NCI-H524 (cell line): ENCODE results near the gene PLEKHG2.

Source experiments
- DNase-seq, 2 experiments: peaks; one replicate each; lab custom pipeline; 2025; lab: John Stamatoyannopoulos, UW

The PLEKHG2 gene

DNA sequence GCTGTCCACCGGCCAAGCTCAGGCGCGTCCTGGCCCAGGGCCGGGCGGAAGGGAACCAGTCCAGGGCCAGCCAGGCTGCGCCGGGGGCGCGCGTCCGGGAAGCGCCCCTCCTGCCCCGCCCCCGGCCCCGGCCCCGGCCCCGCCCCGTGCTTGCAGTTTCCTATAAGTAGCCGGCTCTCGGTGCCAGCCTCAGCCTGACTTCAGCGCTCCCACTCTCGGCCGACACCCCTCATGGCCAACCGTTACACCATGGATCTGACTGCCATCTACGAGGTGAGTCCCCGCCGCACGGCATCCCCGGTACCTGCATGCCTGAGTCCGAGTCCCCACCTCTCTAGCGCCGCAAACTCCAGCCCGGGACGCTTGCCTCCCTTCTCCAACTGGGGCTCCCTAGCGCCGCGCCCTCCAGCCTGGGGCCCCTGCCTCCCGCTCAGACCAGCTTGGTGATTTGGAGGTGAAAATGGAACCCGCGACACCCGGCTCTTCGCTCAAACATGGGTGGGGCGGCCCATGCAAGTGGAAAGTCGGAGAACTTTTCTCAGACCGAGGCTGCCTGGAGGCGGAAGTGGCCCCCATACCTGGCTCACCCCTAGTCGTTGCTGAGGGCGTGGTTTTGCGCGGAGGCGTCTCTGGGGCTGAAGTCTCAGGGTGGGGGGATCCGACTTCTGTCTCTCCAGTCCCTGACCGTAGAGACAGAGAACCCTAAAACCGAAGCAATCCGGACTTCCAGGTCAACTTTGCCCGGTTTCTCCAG is 5.6 kb upstream of the PLEKHG2 start, which contains the start of gene ZFP36:
Gene ZFP36 (plus strand): TSS at position 192 of the 754 bp plus-strand sequence. CDS start 58 bp downstream, at position 250.
- peak in 1 of 2 experiments; percentile 59 for DNase-seq

- no peak for DNase-seq
Observed at GRCh38 chr19:39407410-39407659, 5.1 kb upstream of the PLEKHG2 start.

- DNase-seq, result no peak
Observed at GRCh38 chr19:39407660-39408391, 4.6 kb upstream of the PLEKHG2 start.

DNA sequence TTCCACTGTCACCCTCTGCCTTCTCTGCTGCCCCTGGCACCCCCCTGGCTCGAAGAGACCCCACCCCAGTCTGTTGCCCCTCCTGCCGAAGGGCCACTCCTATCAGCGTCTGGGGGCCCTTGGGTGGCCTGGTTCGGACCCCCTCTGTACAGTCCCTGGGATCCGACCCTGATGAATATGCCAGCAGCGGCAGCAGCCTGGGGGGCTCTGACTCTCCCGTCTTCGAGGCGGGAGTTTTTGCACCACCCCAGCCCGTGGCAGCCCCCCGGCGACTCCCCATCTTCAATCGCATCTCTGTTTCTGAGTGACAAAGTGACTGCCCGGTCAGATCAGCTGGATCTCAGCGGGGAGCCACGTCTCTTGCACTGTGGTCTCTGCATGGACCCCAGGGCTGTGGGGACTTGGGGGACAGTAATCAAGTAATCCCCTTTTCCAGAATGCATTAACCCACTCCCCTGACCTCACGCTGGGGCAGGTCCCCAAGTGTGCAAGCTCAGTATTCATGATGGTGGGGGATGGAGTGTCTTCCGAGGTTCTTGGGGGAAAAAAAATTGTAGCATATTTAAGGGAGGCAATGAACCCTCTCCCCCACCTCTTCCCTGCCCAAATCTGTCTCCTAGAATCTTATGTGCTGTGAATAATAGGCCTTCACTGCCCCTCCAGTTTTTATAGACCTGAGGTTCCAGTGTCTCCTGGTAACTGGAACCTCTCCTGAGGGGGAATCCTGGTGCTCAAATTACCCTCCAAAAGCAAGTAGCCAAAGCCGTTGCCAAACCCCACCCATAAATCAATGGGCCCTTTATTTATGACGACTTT is 3.9 kb upstream of the PLEKHG2 start:
- peak in 1 of 2 experiments; percentile 19 for DNase-seq

DNA sequence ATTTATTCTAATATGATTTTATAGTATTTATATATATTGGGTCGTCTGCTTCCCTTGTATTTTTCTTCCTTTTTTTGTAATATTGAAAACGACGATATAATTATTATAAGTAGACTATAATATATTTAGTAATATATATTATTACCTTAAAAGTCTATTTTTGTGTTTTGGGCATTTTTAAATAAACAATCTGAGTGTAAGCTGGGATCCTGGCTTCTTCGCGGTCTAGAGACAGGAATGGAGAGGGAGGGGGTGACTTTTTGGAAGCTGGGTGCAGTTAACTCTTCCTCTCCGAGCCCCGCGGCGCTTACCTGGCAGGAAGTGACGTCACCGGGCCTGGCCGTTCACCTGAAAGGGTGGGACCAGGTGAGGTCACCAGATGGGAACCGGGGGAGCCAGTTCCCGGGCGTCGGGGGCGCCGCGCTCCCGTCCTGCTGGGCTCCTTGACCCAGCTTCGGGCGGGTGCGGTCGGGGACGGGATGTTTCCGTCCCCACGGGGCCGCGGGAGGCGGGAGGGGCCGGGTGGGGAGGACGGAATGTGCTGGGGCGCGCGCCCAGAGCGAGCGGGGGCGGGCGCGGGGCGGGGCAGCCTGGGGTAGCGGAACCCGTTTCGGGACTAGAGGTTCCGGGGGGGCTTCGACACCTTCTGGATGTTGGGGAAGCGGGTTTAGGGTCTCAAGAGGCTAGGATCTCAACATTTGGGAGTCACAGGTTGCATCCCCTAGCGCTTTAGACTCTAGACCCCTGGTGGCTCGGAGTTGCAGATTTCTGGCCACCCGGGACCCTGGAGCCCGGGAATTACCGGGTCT is 3.1 kb upstream of the PLEKHG2 start:
- peak in 1 of 2 experiments; percentile 47 for DNase-seq

DNA sequence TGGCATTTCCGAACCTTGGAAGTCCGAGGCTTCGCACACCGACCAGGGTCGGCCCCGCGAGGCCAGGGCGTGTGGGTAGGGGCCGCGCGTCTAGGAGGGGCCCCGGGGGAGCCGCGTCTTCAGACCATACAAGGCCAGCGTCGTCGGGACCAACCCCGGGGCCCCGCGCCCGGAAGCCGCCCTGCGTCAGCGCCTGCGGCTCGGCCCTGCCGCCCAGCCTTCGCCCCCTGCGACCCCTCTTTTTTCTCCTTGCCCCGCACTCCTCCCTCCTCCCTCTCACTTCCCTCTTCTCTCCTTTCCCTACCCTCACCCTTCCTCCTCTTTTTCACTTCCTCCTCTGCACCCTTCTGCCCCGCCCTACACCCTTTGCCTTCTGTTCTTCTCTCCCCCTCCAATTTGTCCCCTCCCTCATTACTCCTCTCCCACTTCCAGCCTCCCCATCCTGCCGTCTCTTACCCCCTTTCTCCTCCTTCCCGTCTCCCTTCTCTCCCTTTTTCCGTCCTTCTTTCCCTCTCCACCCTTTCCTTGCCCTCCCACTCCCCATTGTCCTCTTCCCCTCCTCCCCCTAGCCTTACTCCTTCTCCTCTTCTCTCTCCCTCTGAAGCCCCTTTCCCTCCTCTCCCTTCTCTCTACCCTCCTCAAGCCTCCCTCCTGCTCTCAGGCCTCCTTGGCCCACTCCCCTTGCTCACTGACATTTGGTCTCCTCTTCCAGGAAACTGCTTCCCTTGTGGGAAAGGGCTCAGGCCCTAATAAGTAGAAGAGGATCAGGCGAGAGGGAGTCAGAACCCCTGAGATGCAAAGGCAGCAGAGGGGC is 2.2 kb upstream of the PLEKHG2 start:
- DNase-seq, result peak in 1 of 2 experiments; percentile 47

GRCh38 chr19:39410831-39411080 is 1.7 kb upstream of the PLEKHG2 start:
- no peak for DNase-seq

GRCh38 chr19:39411081-39411831 is 1.2 kb upstream of the PLEKHG2 start:
- DNase-seq, result no peak

DNA sequence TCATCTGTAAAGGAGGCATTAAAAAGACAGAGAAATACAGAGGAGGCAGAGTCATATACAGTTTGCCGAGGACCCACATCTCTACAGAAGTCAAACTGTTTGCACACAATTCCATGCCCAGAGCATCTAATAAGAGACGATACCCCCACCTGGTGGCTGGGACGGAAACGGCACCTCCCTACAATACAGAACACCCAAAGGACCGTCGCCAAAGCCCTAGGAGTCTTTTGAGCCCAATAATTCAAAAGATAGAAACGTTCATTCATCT is 703 bp upstream of the PLEKHG2 start:
- peak; percentile 94 to 95 for DNase-seq

- DNase-seq, result no peak
Observed at GRCh38 chr19:39412867-39413271, 400 bp downstream of the PLEKHG2 start.

GRCh38 chr19:39413272-39413910 is 922 bp downstream of the PLEKHG2 start:
- peak; percentile 57 to 64 for DNase-seq

DNA sequence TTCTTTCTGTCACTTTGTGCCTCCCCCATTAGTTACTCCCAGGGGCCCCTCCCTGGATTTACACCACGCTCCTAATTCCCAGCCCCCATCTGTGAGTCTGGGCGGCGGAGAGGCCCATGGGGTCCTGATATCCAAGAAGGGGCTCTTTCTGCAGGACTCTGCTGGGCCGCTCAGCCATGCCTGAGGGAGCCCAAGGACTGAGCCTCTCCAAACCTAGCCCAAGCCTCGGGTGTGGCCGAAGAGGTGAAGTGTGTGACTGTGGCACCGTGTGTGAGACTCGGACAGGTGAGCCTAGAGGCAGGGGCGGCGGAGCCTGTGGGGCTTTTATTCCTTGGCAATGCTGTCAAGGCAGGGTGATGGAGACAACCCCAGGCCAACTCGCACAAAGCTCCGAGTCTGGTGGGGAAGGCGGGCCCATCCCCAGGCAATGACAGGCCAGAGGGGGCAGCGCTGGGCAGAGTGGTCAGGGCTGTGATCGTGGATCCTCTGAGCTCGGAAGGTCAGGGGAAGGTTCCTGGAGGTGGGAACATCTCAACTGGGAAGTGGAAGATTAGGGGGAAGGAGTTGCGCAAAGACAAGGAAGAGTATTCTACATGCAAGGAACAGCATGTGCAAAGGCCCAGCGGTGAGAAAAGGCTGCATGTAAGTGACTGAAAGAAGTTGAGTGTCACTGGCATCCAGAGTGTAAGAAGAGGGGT is 1.6 kb downstream of the PLEKHG2 start:
- DNase-seq, result peak in 1 of 2 experiments; percentile 38

- DNase-seq, result no peak
Observed at GRCh38 chr19:39415111-39416046, 2.9 kb downstream of the PLEKHG2 start.

DNA sequence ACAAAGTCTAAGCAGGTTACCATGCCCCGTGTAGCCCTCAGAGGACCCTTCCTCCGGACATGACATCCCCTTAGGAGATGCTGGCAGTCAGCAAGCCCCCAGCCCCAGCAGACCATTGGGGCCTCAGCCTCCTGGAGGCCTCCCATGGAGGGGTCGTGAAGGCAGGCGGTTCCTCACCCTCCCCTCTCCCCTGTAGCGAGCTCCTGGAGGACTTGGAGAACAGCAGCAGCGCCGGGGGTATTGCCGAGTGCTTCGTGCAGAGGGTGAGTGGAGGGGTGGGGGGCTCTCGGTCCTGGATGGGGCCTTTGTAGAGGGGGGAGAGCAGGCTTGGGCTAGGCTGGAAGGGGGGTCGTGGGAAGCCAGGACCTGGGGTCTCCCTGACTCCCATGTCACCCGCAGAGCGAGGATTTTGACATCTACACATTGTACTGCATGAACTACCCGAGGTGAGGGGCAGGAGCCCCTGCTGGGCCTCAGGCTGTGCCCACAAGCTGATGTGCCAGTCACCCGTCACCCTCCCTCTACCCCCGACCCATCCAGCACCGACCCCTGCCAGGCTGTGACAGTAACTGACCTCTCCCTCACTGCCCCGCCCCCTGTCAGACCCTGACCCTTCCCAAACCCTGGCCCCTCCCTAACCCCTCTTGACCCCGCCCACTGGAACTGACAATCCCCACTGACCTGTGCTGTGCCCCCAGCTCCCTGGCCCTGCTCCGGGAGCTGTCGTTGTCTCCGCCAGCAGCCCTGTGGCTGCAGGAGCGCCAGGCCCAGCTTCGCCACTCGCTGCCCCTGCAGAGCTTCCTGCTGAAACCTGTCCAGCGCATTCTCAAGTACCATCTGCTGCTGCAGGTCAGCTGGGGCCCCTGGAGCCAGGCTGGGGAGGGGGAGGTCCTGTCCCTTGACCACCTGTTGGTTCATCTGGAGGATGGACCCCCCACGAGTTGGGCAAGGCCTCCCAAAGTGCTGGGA is 4.0 kb downstream of the PLEKHG2 start:
- peak; percentile 37 to 42 for DNase-seq

GRCh38 chr19:39417463-39418181 is 5.2 kb downstream of the PLEKHG2 start:
- DNase-seq, result no peak

DNA sequence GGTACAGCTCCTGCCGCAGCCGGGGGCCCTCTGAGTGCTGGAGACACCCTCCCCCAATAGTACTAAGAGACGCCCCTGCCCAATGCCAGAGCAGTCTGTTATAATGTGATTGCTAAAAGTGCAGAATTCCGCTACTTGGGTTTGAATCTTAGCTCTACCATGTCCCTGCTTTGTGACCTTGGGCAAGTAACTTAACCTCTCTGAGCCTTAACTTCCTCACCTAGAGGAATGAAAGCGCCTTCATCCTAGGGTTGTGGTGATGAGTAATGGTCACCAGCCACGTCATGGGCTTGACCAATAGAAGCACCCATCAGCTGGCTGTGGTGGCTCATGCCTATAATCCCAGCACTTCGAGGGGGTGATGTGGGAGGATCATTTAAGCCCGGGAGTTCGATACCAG is 6.5 kb downstream of the PLEKHG2 start:
- DNase-seq, result no peak

GRCh38 chr19:39420769-39421168 is 8.3 kb downstream of the PLEKHG2 start:
- DNase-seq, result no peak
